H9 (cell line): ENCODE data around the gene DHRS7C. TPM values are rescaled to one million over a fixed set of nuclear protein-coding genes. Genes with fewer than 3 reads are reported as not detected.

Source experiments
- DNase-seq: peaks from one replicate; pipeline ENCODE4 v3.0.0-alpha.2; 2017
- H2AFZ ChIP-seq: one replicate; pipeline ENCODE4 v1.6.1; 2013; ENCODE audit warnings: mild to moderate bottlenecking, low read length, control low read depth, moderate library complexity
- H2AK5ac ChIP-seq: 2 replicates; pipeline ENCODE4 v1.6.1; 2013; ENCODE audit warnings: low read length, control low read depth, mixed read lengths; ENCODE audit not compliant: insufficient read length
- H2BK120ac ChIP-seq: one replicate; pipeline ENCODE4 v1.6.1; 2013; ENCODE audit warnings: low read depth, mild to moderate bottlenecking, low read length, control low read depth, inconsistent platforms; ENCODE audit not compliant: poor library complexity, severe bottlenecking
- H2BK12ac ChIP-seq: 2 replicates; pipeline ENCODE4 v1.6.1; 2013; ENCODE audit warnings: low read length, control low read depth, mixed read lengths, low read depth; ENCODE audit not compliant: insufficient read length
- H2BK15ac ChIP-seq: 2 replicates; pipeline ENCODE4 v1.6.1; 2013; ENCODE audit warnings: low read depth, low read length, control low read depth
- H2BK20ac ChIP-seq: one replicate; pipeline ENCODE4 v1.6.1; 2013; ENCODE audit warnings: low read depth, mild to moderate bottlenecking, low read length, control low read depth, inconsistent platforms; ENCODE audit not compliant: poor library complexity, severe bottlenecking
- H2BK5ac ChIP-seq: 2 replicates; pipeline ENCODE4 v1.6.1; 2013; ENCODE audit warnings: low read length, control low read depth, mixed read lengths; ENCODE audit not compliant: insufficient read length
- H3K14ac ChIP-seq: 2 replicates; pipeline ENCODE4 v1.6.1; 2013; ENCODE audit warnings: low read length, control low read depth; ENCODE audit not compliant: insufficient read depth
- H3K18ac ChIP-seq: 2 replicates; pipeline ENCODE4 v1.6.1; 2013; ENCODE audit warnings: low read depth, mild to moderate bottlenecking, mixed read lengths, low read length, control low read depth; ENCODE audit not compliant: insufficient read length
- H3K23ac ChIP-seq: 2 replicates; pipeline ENCODE4 v1.6.1; 2013; ENCODE audit warnings: low read length, control low read depth, mixed read lengths, low read depth; ENCODE audit not compliant: insufficient read length
- H3K23me2 ChIP-seq: 2 replicates; pipeline ENCODE4 v1.6.1; 2013; ENCODE audit warnings: low read depth, mild to moderate bottlenecking, mixed read lengths, low read length, control low read depth; ENCODE audit not compliant: insufficient read length, poor library complexity, severe bottlenecking
- H3K27ac ChIP-seq: 2 replicates; pipeline ENCODE4 v1.5.1; 2013; ENCODE audit warnings: low read length, control low read depth, mixed read lengths, low read depth; ENCODE audit not compliant: insufficient read length
- H3K27me3 ChIP-seq: 2 replicates; pipeline ENCODE4 v1.6.1; 2013; ENCODE audit warnings: low read length, control low read depth, inconsistent platforms; ENCODE audit not compliant: insufficient read depth
- H3K4ac ChIP-seq: 2 replicates; pipeline ENCODE4 v1.6.1; 2013; ENCODE audit warnings: low read depth, mild to moderate bottlenecking, control low read depth, inconsistent platforms, low read length, moderate library complexity
- H3K4me1 ChIP-seq: 2 replicates; pipeline ENCODE4 v1.6.1; 2013; ENCODE audit warnings: low read length, control low read depth, inconsistent platforms; ENCODE audit not compliant: insufficient read depth
- H3K4me2 ChIP-seq: 2 replicates; pipeline ENCODE4 v1.6.1; 2013; ENCODE audit warnings: low read length, control low read depth, mixed read lengths; ENCODE audit not compliant: insufficient read length, insufficient read depth
- H3K56ac ChIP-seq: 2 replicates; pipeline ENCODE4 v1.6.1; 2013; ENCODE audit warnings: low read depth, mild to moderate bottlenecking, mixed read lengths, low read length, control low read depth; ENCODE audit not compliant: insufficient read length
- H3K79me1 ChIP-seq: 2 replicates; pipeline ENCODE4 v1.6.1; 2013; ENCODE audit warnings: low read depth, mild to moderate bottlenecking, moderate library complexity, low read length, control low read depth, inconsistent platforms; ENCODE audit not compliant: insufficient read depth, poor library complexity, severe bottlenecking
- H3K79me2 ChIP-seq: 2 replicates; pipeline ENCODE4 v1.6.1; 2013; ENCODE audit warnings: low read length, control low read depth, inconsistent platforms; ENCODE audit not compliant: insufficient read depth
- H3K9ac ChIP-seq: 2 replicates; pipeline ENCODE4 v1.6.1; 2013; ENCODE audit warnings: low read length, control low read depth, mixed read lengths; ENCODE audit not compliant: insufficient read length; ENCODE audit errors: extremely low read depth
- H3K9me3 ChIP-seq: one replicate; pipeline ENCODE4 v1.6.1; 2013; ENCODE audit warnings: low read depth, low read length, inconsistent platforms; ENCODE audit not compliant: control insufficient read depth
- H3T11ph ChIP-seq: one replicate; pipeline ENCODE4 v1.6.1; 2013; ENCODE audit warnings: mild to moderate bottlenecking, low read length, control low read depth, inconsistent platforms
- H4K20me1 ChIP-seq: one replicate; pipeline ENCODE4 v1.6.1; 2013; ENCODE audit not compliant: control insufficient read depth, insufficient read length, insufficient read depth
- H4K5ac ChIP-seq: 2 replicates; pipeline ENCODE4 v1.6.1; 2013; ENCODE audit warnings: low read depth, mild to moderate bottlenecking, mixed read lengths, low read length, control low read depth; ENCODE audit not compliant: insufficient read length
- H4K8ac ChIP-seq: replicated peaks from 2 replicates; pipeline ENCODE4 v1.6.1; 2013; ENCODE audit warnings: low read length, control low read depth, mixed read lengths, low read depth; ENCODE audit not compliant: insufficient read length
- H4K91ac ChIP-seq: 2 replicates; pipeline ENCODE4 v1.6.1; 2013; ENCODE audit warnings: low read depth, mild to moderate bottlenecking, moderate library complexity, mixed read lengths, low read length, control low read depth; ENCODE audit not compliant: insufficient read length
- H3K27ac Mint-ChIP-seq, 3 experiments: 2 replicates in 2 of 3; 3 replicates in 1 of 3; pipeline ENCODE4 v1.8.0; 2020 to 2021; ENCODE audit warnings: mixed read lengths in 3 of 3, mild to moderate bottlenecking in 1 of 3, moderate library complexity in 1 of 3
- H3K27me3 Mint-ChIP-seq: 2 replicates; pipeline ENCODE4 v1.8.0; 2021; ENCODE audit warnings: low read depth, mild to moderate bottlenecking, moderate library complexity, mixed read lengths
- H3K36me3 Mint-ChIP-seq, 3 experiments: 2 replicates in 2 of 3; 3 replicates in 1 of 3; pipeline ENCODE4 v1.8.0; 2020 to 2021; ENCODE audit warnings: low read depth in 3 of 3, mixed read lengths in 3 of 3; ENCODE audit not compliant: insufficient read depth in 1 of 3
- H3K4me1 Mint-ChIP-seq, 2 experiments: 2 replicates each; pipeline ENCODE4 v1.8.0; 2020; ENCODE audit warnings: mixed read lengths in 2 of 2
- H3K4me3 Mint-ChIP-seq, 2 experiments: 2 replicates in 1 of 2; 3 replicates in 1 of 2; pipeline ENCODE4 v1.8.0; 2020 to 2021; ENCODE audit warnings: mild to moderate bottlenecking in 2 of 2, mixed read lengths in 2 of 2, moderate library complexity in 1 of 2
- H3K9me3 Mint-ChIP-seq, 2 experiments: 2 replicates in 1 of 2; 3 replicates in 1 of 2; pipeline ENCODE4 v1.8.0; 2020; ENCODE audit warnings: mild to moderate bottlenecking in 2 of 2, mixed read lengths in 2 of 2, moderate library complexity in 1 of 2
- CTCF ChIP-seq: fragments of 200-600 bp; sonication (generic); conservative IDR thresholded peaks from 3 replicates; pipeline ENCODE4 v1.8.0; 2021; ENCODE audit warnings: antibody characterized with exemption, mild to moderate bottlenecking
- WGBS: extraction: QIAGEN DNeasy Blood & Tissue Kit; methylation state at CpG from one replicate; pipeline ENCODE4 v1.1.7; 2013; ENCODE audit warnings: missing lambda C conversion rate, low lambda C conversion rate, mixed read lengths; ENCODE audit not compliant: insufficient read length; ENCODE audit errors: extremely low coverage; 5-methylcytosine and 5-hydroxymethylcytosine counted together
- total RNA-seq: library from RNA; stranded (reverse); gene quantifications from 2 replicates; pipeline ENCODE4 v1.2.1, GENCODE V29; 2021

Gene DHRS7C
- total RNA-seq, 1 experiment from 2014 or later: not detected

DNA sequence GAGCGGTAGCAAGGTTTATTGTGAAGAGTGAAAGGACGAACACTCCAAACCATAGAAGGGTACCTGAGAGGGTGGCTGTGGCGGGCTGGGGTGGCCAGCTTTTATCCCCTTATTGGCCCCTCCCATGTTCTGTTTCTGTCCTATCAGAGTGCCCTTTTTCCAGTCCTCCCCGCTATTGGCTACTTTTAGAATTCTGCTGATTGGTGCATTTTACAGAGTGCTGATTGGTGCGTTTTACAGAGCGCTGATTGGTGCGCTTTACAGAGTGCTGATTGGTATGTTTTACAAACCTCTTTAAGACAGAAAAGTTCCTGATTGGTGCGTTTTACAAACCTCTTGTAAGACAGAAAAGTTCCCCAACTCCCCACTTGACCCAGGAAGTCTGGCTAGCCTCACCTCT, 18.0 kb upstream of the DHRS7C start:
- H3K23me2 ChIP-seq: no peaks in the 10 kb centered on the region
- H2AFZ ChIP-seq: no peak overlapping the region
- H2BK120ac ChIP-seq: no peak overlapping the region
- no peak overlapping the region for H4K8ac ChIP-seq
- H4K20me1 ChIP-seq: no peaks in the 10 kb centered on the region
- no peak overlapping the region for H3K4me2 ChIP-seq
- TF ChIP-seq CTCF: no peak
- no peak overlapping the region for H2BK12ac ChIP-seq
- no peaks in the 10 kb centered on the region for H3K79me2 ChIP-seq
- H2BK15ac ChIP-seq: no peak overlapping the region
- DNase-seq: no peak
- H3K27me3 Mint-ChIP-seq: peaks cover 14% of the 10 kb centered on the region
- H2BK20ac ChIP-seq: no peak overlapping the region
- no peaks in the 10 kb centered on the region for H3K9me3 ChIP-seq
- no peak overlapping the region for H2AK5ac ChIP-seq
- H3K36me3 Mint-ChIP-seq: no peaks in the 10 kb centered on the region; a peak in 1 of 7 replicates
- H2BK5ac ChIP-seq: no peak overlapping the region
- no peak overlapping the region for H3T11ph ChIP-seq
- no peak overlapping the region for H4K5ac ChIP-seq
- H4K91ac ChIP-seq: no peak overlapping the region
- no peak overlapping the region for H3K14ac ChIP-seq
- no peak overlapping the region for H3K4me3 Mint-ChIP-seq
- no peak overlapping the region for H3K9ac ChIP-seq
- no peak overlapping the region for H3K23ac ChIP-seq
- WGBS: no CpG with 5 or more reads among the region's 8 CpGs
- H3K4ac ChIP-seq: no peak overlapping the region
- no peaks in the 10 kb centered on the region for H3K27me3 ChIP-seq
- H3K4me1 Mint-ChIP-seq: no peaks in the 10 kb centered on the region
- H3K18ac ChIP-seq: no peak overlapping the region
- H3K9me3 Mint-ChIP-seq: no peaks in the 10 kb centered on the region; a peak in 1 of 5 replicates
- no peaks in the 10 kb centered on the region for H3K79me1 ChIP-seq
- H3K27ac Mint-ChIP-seq: no peak overlapping the region
- no peak overlapping the region for H3K56ac ChIP-seq
- no peak overlapping the region for H3K27ac ChIP-seq
- H3K4me1 ChIP-seq: no peaks in the 10 kb centered on the region
